ENCODE data around the gene RETREG1.

DNA sequence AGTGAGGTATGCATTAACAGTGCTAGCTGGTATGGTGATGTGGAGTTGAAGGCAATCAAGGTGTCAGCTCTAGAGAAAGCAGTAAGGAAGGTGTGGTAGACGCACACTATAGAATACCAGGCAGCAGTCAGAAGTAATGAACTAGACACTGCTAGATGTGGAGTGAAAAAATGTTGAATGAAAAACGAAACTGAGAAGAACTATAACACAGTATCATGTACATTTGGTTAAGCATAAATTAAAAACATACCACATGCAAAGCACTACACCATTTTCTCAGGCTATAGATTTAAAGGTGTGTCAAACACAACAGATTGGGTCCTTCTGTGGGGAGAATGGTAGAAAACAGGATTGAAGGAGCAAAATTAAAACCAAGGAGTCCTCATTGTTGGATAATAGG, 166.6 kb downstream of the RETREG1 start:
- TF ChIP-seq, protein P1, sequence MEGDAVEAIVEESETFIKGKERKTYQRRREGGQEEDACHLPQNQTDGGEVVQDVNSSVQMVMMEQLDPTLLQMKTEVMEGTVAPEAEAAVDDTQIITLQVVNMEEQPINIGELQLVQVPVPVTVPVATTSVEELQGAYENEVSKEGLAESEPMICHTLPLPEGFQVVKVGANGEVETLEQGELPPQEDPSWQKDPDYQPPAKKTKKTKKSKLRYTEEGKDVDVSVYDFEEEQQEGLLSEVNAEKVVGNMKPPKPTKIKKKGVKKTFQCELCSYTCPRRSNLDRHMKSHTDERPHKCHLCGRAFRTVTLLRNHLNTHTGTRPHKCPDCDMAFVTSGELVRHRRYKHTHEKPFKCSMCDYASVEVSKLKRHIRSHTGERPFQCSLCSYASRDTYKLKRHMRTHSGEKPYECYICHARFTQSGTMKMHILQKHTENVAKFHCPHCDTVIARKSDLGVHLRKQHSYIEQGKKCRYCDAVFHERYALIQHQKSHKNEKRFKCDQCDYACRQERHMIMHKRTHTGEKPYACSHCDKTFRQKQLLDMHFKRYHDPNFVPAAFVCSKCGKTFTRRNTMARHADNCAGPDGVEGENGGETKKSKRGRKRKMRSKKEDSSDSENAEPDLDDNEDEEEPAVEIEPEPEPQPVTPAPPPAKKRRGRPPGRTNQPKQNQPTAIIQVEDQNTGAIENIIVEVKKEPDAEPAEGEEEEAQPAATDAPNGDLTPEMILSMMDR (IDR thresholded peaks at IDR 0.05; ENCODE audit: low read length) = no peak
- TF ChIP-seq EZH2 (IDR thresholded peaks at IDR 0.05; ENCODE audit: borderline replicate concordance, low read length) = no peak
